ENCODE results near the gene CAPN15.
"Not testable (repeated sequence)": the region's sequence is repeated elsewhere in the genome, so short reads cannot be mapped to it uniquely, and the experiment has no call there.

The CAPN15 gene

DNA sequence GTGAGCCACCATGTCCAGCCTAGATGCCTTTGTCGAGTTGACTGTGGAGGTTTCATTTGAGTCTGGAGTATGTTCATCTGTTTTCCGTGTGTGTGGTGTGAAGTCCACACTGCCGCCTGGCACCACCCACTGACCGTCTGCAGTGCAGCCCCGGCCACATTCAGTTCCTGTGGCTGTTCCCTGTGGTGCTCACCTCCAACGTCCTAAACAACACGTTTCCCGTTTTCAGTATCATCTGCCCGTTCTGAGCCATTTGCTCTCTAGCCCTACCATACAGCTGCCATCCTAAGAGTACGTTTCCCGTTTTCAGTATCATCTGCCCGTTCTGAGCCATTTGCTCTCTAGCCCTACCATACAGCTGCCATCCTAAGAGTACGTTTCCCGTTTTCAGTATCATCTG lies 20.0 kb upstream of the CAPN15 start:
- DNase-seq (ENCODE audit: low spot score), result not testable (repeated sequence)

DNA sequence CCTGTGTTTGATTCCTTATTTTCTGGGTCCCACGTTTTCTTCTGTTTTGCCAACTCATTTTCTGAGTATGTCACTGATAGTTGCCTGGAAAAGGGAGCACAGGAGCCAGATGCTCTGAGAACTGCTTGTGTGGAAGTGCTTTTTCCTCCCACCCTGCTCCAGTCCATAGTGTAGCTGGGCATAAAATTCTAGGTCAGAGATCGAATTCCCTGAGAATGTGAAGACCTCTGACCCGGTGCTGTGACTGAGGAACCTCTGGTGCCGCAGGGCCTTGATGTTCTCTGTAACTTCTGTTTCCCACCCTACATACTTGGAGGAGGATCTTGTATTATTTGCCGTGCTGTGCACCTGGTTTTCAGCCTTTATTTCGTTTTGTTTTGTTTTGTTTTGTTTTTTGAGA lies 19.5 kb upstream of the CAPN15 start:
- DNase-seq (ENCODE audit: low spot score), result no peak

DNA sequence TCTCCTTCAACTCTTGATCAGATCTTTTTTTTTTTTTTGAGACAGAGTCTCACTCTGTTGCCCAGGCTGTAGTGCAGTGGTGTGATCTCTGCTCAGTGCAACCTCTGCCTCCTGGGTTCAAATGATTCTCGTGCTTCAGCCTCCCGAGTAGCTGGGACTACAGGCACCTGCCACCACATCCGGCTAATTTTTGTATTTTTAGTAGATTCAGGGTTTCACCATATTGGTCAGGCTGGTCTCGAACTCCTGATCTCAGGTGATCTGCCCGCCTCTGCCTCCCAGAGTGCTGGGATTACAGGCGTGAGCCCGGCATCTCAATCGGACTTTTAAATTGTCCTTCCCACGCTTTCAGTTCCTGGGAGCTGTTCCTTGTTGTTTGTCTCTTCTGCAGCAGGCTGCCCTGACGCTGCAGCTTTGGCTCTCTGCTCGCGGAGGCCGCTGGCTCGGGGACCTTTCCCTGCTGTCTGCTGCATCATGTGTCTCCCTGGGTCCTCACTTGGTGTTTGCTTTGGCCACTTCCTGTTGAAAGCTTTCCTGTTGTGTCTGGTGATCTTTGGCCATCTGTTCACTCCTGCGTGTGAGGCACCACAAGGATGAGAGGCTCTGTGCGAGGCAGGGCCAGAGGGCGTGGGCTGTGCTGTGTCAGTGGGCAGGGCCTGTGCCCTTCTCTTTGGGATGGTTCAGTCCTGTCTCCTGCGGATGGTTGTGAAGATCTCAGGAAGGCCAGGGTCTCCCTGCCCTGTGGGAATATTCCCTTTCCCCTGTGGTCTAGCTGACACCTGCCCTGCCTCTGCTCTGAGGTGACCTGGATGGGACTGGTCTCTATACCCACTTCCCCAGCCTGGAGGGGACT lies 18.4 kb upstream of the CAPN15 start:
- no peak for DNase-seq (ENCODE audit: low spot score)

DNA sequence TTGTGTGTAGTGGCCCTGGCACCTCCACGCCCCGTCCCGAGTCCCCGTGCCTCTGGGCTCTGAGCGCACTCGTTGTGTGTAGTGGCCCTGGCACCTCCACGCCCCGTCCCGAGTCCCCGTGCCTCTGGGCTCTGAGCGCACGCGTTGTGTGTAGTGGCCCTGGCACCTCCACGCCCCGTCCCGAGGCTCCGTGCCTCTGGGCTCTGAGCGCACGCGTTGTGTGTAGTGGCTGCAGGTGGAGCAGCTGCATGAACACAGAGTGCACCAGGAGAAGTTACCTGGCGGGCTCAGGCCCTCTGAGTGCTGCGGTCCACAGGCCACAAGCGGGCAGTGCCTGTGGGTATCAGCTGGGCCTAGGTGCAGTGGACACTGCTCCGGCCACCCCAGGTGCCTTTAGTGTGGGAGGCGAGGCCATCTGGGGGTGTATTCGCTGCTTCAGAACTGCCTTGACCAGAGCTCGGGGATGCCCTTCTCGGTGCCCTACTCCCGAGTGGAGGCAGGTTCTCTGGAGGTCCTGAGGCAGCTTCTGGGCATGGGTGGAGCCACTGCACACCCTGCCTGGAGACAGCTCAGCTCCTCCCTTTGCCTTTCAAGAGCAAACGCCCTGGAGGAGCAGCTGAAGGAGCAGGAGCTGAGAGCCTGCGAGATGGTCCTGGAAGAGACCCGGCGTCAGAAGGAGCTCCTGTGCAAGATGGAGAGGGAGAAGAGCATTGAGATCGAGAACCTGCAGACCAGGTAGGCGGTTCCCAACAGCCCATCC lies 17.3 kb upstream of the CAPN15 start:
- no peak for DNase-seq (ENCODE audit: low spot score)

DNA sequence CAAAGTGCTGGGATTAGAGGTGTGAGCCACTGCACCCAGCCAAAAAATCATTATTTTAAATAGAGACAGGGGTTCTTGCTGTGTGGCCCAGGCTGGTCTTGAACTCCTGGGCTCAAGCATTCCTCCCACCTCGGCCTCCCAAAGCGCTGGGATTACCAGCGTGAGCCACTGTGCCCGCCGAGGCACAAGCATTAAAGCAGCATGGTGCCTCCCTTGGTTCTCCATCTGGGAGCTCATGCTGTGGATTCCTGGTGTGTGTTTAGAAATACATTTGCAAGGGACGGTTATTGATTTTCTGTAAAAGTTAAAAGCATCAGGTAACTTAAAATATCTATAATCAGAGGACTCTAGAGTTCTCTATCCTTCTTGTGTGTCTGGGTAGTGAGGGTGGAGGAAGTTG lies 14.7 kb upstream of the CAPN15 start:
- no peak for DNase-seq (ENCODE audit: low spot score)

DNA sequence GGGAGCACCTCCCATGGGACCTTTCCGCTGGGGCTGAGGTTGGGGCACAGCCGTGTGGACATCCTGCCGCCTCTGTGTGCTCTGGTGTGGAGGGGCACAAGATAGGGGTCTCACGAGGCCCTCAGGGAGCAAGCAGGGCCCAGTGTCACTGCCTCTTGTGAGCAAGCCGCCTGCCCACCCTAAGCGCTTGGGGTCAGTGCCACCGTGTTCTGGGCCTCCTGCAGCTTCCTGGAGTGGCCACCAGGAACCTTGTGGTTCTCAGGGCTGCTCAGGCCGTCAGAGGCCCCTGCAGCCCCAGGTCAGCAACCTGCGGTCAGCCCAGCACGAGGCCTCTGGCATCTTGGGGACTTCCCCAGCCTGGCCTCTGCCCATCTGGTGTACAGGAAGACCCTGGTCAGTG lies 13.6 kb upstream of the CAPN15 start:
- DNase-seq (ENCODE audit: low spot score), result no peak

DNA sequence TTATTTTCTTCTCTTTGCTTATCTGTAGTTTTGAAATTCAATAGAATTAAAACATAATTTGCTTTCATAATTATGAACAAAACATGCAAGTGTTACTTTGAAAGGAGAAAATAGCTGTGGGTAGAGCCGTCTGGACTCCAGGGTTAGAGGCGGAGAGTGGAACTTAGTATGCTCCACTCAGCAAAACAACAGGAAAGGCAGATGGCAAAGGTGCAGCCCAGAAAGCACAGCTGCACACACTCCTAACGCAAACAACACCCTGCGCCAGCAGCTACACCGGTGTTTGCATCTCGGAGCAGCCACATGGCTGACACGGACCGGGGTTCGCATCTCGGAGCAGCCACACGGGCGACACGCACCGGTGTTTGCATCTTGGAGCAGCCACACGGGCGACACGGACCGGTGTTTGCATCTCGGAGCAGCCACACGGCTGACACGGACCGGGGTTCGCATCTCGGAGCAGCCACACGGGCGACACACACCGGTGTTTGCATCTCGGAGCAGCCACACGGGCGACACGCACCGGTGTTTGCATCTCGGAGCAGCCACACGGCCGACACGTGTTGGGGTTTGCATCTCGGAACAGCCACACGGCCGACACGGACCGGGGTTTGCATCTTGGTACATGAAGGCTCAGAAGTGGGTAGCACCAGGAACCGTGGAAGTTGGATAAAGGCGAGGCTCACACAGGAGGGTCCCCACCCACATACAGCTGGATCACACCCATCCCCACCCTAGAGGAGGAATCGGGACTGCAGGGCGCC lies 12.2 kb upstream of the CAPN15 start:
- DNase-seq (ENCODE audit: low spot score), result no peak

DNA sequence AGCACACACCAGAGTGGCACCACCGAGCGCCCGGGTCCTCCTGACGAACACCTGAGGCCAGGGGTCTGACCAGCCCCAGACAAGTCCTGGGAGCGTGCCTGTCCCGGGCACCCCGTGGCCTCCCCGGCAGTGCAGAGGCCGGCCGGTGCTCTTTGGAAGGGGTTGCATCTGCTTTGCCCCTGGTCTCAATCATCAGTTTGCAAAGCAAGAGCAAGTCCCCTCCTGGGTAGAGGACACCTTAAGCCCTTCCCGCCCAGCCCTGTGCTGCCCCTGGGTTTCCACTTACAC lies 11.6 kb upstream of the CAPN15 start:
- no peak for DNase-seq (ENCODE audit: low spot score)

DNA sequence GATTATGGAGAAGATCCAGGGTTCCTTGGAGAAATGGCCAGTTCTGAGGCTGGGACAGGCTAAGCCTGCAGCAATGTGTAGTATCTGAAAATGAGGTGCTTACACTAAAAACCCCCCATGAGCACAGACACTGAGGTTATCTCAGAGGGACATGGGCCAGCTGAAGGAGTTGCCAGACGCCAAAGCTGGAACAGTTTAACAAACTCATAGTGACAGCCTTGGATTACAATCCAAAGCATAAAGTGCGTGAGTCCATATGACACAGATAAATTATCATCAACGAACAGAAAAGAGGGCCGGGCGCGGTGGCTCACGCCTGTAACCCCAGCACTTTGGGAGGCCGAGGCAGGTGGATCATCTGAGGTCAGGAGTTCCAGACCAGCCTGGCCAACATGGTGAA lies 11.2 kb upstream of the CAPN15 start:
- DNase-seq (ENCODE audit: low spot score), result no peak

DNA sequence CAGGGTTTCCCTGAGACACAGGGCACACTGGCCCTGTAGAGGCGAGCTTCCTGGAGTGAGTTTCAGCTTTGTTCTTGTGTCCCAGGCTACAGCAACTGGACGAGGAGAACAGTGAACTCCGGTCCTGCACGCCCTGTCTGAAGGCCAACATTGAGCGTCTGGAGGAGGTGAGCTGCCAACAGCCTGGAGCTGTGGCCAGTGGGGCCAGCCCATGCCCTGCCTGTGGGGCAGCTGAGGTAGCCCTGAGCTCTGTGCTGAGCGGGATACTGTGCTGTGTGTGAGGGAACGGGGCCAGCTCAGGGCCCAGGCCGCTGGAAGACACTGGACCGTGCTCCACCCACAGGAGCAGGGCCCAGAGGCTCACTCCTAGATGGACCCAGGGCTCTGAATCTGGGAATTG lies 8.7 kb upstream of the CAPN15 start:
- DNase-seq (ENCODE audit: low spot score), result no peak

DNA sequence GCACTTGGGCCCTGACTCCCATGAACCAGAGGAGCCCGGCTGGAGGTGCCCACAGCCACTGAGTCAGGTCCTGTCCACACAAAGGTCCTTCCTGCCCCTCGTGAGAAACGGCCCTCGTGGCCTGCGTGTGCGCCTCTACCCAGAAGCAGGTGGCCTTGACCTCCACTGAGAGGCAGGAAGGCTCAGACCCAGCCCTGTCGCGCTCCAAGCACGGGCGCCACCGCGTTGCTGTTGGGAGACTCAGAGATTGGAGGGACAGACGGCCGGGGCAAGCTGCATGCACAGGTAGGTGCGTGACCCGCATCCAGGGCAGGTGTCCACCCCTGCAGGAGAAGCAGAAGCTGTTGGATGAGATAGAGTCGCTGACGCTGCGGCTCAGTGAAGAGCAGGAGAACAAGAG lies 8.1 kb upstream of the CAPN15 start:
- no peak for DNase-seq (ENCODE audit: low spot score)

DNA sequence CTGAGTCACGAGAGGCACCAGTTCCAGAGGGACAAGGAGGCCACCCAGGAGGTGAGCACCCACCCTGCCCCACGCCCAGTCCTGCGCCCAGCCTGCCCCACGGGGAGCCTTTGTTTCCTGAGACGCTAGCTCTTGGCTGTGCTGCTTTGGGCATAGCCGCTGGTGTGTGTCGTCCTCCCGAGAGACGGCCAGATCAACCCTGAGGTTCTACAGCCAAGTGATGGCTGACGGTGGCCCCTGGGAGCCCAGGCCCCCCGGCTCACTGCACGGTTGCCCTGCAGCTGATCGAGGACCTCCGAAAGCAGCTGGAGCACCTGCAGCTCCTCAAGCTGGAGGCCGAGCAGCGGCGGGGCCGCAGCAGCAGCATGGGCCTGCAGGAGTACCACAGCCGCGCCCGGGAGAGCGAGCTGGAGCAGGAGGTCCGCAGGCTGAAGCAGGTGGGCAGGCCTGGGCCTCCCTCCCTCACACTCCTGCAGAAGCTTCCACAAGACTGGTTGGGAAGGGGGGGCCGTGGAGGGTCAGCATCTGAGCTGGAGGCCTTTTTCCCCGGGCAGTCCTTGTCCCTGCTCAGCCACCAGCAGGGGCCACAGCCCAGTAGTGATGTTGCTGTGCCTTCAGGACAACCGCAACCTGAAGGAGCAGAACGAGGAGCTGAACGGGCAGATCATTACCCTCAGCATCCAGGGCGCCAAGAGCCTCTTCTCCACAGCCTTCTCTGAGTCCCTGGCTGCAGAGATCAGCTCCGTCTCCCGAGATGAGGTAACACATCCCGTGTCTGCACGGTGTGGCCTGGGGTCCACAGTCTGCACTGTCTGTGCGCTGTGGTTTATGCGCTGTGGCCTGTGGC lies 7.4 kb upstream of the CAPN15 start:
- DNase-seq (ENCODE audit: low spot score), result no peak

DNA sequence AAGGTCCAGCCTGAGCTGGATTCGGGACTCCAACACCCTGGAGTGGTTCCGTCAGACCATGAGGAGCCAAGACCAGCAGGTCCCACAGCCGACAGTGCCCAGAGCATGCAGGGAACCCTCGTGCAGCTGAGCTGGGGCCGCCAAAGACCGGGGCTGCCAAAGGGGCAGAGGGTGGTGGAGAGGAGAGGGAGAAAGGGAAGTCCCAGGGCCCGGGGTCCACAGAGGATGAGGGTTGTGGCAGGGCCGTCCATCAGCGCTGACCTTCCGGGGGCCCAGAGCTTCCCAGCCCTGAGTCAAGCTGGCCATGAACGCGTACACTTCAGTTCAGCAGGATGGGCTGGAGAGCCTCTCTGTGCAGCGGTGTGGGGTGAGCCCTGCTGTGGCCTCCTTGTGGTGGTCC lies 6.7 kb upstream of the CAPN15 start:
- DNase-seq (ENCODE audit: low spot score), result no peak

DNA sequence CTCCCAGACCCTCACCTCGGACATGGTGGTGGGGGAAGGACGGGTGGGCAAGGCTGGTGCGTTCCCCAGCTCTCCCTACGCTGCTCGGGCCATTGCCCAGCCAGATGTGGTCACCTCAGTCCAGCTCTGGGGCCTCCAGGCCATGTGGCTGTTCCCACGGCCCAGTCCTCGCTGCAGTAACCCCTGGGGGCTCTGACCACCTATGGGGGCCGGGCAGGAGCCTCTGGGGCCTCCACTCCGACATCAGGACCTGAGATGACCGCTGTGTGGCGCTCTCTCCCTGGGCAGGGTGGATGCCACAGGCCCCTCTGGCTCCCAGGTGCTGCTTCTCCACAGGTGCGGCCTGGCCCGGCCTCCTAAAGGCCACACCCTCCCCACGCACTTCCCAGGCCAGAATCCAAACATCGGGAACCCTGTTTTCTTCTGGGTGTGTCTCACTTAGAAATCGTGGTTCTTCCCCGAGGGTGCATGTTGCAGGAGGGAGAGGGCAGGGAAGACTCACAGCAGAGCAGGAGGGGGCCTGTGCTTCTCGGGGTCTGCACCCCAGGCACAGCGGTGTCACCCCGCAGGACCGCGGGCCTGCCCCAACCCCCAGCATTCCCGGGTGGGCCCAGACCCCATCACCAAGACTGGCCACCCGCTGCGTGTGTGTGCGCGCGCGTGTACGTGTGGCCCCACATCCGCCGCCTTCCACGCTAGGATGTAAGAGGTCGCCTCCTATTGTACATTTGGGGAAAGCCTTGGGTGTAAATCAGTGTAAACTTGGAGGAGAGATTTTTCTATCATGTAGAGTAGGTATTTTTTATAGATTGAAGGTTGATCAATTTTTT lies 5.9 kb upstream of the CAPN15 start:
- DNase-seq (ENCODE audit: low spot score), result no peak

DNA sequence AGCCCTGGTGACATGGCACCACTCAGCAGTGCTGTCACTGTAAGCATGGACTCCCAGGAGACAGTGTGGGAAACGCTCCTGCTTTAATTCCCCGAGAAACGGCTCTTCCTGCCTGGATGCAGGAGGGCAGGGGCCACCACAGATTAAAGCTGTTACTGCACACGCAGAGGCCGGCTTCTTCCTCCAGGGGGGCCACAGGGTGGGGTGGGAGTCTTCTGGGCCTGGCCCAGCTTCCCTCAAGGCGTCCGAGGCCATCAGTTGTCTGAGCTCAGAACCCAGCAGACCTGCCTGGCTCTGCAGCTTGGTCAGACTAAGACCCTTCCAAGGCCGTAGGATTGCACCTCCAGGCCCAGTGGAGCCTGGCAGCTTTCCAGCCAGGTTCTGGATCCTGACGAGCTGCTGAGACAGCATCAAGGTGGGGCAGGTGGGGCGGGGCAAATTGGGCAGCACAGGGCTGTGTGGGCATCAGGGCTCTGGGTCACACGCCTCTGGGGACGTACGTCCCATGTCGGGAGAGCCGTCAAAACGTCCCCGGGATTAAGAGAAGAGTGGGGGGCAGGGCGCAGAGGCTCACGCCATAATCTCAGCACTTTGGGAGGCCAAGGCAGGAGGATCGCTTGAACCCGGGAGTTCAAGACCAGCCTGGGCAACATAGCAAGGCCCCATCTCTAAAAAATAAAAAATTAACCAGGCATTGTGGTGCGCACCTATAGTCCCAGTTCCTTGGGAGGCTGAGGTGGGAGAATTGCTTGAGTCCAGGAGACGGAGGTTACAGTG lies 5.0 kb upstream of the CAPN15 start:
- DNase-seq (ENCODE audit: low spot score), result no peak

DNA sequence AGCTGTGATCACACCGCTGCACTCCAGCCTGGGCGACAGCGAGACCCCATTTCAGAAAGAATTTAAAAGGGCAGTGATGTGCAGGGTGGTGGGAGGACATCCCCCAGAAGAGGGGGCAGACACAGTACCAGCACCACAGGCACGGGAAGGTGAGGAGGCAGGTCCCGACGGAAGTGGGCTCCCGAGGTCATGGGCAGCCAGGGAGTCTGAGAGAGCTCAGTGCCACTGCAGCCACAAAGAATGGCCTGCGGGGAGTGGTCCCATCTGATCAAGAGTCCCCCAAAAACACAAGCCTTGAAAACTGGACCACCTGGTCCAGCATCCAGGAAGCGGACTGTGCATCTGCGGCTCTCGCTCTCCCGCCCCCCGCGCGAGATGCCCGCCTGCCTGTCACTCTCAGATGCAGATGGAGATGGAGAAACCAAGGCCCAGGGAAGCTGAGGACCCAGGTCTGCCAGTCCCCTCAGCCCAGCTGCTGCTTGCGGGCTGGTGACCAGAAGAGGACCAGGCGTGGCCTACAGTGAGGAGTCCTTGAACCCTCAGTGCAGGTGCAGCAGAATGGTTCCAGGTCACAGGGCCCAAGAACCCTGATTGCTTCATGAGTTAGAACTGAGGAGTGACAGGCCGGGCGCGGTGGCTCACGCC lies 4.3 kb upstream of the CAPN15 start:
- DNase-seq (ENCODE audit: low spot score), result no peak

DNA sequence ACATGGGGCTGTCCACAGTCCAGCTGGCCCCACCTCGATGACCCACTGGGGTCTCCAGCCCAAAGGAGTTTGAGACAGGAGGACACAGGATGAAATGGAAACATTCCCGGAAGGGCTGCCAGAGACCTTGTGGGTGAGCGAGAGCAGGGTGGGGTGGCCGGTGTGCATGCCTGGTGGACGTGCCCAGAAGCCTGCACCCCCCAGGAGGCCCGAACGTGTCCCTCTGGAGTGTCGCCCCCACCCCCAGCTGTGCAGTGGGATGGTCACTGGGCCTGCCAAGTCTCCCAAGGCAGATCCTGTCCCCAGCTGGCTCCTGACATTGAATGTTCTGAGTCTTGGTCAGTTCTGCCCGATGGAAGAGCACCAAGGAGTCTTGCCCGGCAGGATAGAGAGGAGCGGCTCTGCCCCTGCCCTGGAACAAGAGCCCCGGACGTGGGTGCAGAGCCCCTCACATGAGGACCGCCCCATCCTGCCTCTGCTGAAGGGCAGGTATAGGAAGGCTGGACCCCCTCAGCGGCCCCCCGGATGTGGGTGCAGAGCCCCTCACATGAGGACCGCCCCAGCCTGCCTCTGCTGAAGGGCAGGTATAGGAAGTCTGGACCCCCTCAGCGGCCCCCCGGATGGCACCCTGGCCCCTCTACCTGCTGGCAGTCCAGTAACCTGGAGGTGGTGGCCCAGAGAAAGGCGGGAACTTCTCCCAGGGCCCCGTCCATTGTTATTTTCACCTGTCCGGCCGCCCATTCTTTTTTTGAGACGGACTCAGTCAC lies 3.1 kb upstream of the CAPN15 start:
- no peak for DNase-seq (ENCODE audit: low spot score)

DNA sequence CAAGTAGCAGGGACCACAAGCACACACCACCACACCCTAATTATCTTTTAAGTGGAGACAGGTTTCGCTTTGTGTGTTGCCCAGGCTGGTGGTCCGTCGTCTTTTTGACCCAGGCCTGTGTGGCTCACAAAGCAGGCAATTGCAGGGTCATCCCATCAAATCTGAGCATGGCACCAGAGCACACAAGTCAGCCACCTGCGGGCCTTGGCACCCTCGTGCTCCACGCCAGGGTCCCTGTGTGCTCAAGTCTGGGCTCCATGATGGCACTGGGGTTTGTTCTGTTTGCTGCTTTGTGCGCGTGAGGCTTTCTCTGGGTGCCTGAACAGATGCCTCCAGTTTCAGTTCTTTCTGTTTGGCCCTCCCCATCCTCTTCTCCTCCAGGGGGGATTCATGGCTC lies 2.4 kb upstream of the CAPN15 start:
- no peak for DNase-seq (ENCODE audit: low spot score)

DNA sequence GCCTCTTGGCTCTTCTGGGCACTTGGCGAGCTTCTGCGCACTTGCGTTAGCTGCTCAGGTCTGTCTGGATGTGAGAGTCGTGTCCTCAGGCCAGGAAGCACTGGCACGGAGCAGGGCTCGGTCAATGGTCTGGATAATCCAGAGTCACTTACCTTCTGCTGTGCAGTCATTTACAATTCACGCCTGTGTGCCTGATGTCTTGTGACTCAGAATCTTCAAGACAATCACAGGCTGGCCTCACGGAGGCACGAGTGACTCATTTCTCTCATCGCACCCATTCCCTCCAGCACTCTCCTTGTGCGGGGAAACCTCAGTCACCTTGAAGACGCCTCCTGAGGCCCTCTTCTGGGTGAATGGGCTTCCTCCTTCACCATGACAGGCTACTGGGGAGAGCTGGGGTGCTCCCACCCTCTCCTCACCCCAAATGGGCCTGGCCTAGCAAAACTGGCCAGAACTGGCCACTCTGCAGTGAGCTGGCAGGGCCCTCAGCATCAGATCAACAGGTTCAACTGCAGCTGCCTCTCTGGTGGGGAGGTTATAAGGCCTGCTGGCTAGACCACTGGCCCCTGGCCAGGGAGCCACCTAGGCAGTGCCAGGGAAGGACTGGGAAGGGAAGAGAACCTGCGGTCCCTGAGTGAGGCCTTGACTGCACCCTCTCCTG lies 1.9 kb upstream of the CAPN15 start:
- DNase-seq (ENCODE audit: low spot score), result peak; percentile 58

Measured in LoVo (cell line).